GM19397 (cell line): ENCODE data around the gene ABLIM2.
"Not testable (repeated sequence)": the region's sequence is repeated elsewhere in the genome, so short reads cannot be mapped to it uniquely, and the experiment has no call there.

Experiments used
- ATAC-seq: cut with Tn5 transposase; IDR thresholded peaks from one replicate; pipeline ENCODE4 v1.9.1; 2021; ENCODE audit warnings: mild to moderate bottlenecking, moderate library complexity; ENCODE audit not compliant: unreplicated experiment

ABLIM2 gene

GRCh38 chr4:7947927-7948326 is 210.7 kb downstream of the ABLIM2 start:
- ATAC-seq: no peak

GRCh38 chr4:7945709-7946380 is 212.8 kb downstream of the ABLIM2 start:
- ATAC-seq: no peak

- no peak for ATAC-seq
These were observed 213.9 kb downstream of the ABLIM2 start for GRCh38 chr4:7944599-7945220.

GRCh38 chr4:7943688-7944087 is 214.9 kb downstream of the ABLIM2 start:
- not testable (repeated sequence) for ATAC-seq

- ATAC-seq: no peak
These were observed 215.4 kb downstream of the ABLIM2 start for GRCh38 chr4:7943211-7943610.

GRCh38 chr4:7941965-7942496 is 216.6 kb downstream of the ABLIM2 start:
- ATAC-seq: no peak

GRCh38 chr4:7941111-7941964 is 217.3 kb downstream of the ABLIM2 start:
- ATAC-seq: no peak

- ATAC-seq: peak; percentile 96
These were observed 219.1 kb downstream of the ABLIM2 start, which contains the start of gene AFAP1 for GRCh38 chr4:7939377-7940108. Gene AFAP1 (minus strand): TSS chr4:7939861. CDS start chr4:7872078, 67,783 bp downstream.

GRCh38 chr4:7938609-7939376 is 219.8 kb downstream of the ABLIM2 start:
- ATAC-seq: no peak

- no peak for ATAC-seq
These were observed 220.4 kb downstream of the ABLIM2 start for GRCh38 chr4:7938266-7938608.

GRCh38 chr4:7937006-7937405 is 221.6 kb downstream of the ABLIM2 start:
- ATAC-seq: no peak

GRCh38 chr4:7933651-7934510 is 224.7 kb downstream of the ABLIM2 start:
- ATAC-seq: no peak

GRCh38 chr4:7932287-7932686 is 226.3 kb downstream of the ABLIM2 start:
- no peak for ATAC-seq

- no peak for ATAC-seq
These were observed 229.3 kb downstream of the ABLIM2 start for GRCh38 chr4:7929118-7929951.

- ATAC-seq: no peak
These were observed 229.9 kb downstream of the ABLIM2 start for GRCh38 chr4:7928711-7929110.

- ATAC-seq: no peak
These were observed 231.8 kb downstream of the ABLIM2 start for GRCh38 chr4:7926822-7927221.

GRCh38 chr4:7924570-7924969 is 234.0 kb downstream of the ABLIM2 start:
- ATAC-seq: no peak

GRCh38 chr4:7924163-7924562 is 234.4 kb downstream of the ABLIM2 start:
- ATAC-seq: no peak
